HepG2 (cell line): Measurements from ENCODE around the gene RNF208. TPM values are rescaled to one million over a fixed set of nuclear protein-coding genes. Genes with fewer than 3 reads are reported as not detected.
A peak's percentile ranks its signal among the peaks of the same experiment; 100 is the strongest.

Experiments
- GATA4 ChIP-seq: sonication (generic); IDR thresholded peaks from 2 replicates; pipeline ENCODE4 v1.6.1; 2016; ENCODE audit warnings: antibody characterized with exemption, low read depth, borderline replicate concordance
- KAT7 ChIP-seq: IDR thresholded peaks from 2 replicates; pipeline ENCODE4 v1.6.1; 2018; ENCODE audit warnings: borderline replicate concordance, missing compliant biosample characterization
- POLR2AphosphoS5 ChIP-seq: IDR thresholded peaks from 2 replicates; pipeline ENCODE4 v1.6.1; 2012; ENCODE audit warnings: low read depth, low read length
- RARG ChIP-seq: sonication (generic); formaldehyde crosslinking; IDR thresholded peaks from 2 replicates; pipeline ENCODE4 v1.4.0; 2020; ENCODE audit warnings: low read depth, mild to moderate bottlenecking, missing genetic modification reagents
- RBAK ChIP-seq: sonication (generic); formaldehyde crosslinking; IDR thresholded peaks from 2 replicates; pipeline ENCODE4 v1.5.1; 2020; ENCODE audit warnings: mild to moderate bottlenecking, missing genetic modification reagents
- SP2 ChIP-seq: sonication (generic); formaldehyde crosslinking; IDR thresholded peaks from 2 replicates; pipeline ENCODE4 v1.5.1; 2020; ENCODE audit warnings: mild to moderate bottlenecking, missing genetic modification reagents
- TEAD2 ChIP-seq: sonication (generic); formaldehyde crosslinking; IDR thresholded peaks from 2 replicates; pipeline ENCODE4 v1.9.0; 2021; ENCODE audit warnings: missing genetic modification reagents
- ZC3H4 ChIP-seq: sonication (generic); formaldehyde crosslinking; IDR thresholded peaks from 2 replicates; pipeline ENCODE4 v1.4.0; 2020; ENCODE audit warnings: missing genetic modification reagents, borderline replicate concordance
- ZNF382 ChIP-seq: sonication (generic); formaldehyde crosslinking; IDR thresholded peaks from 2 replicates; pipeline ENCODE4 v1.5.0; 2020; ENCODE audit warnings: missing genetic modification reagents, mild to moderate bottlenecking, borderline replicate concordance
- ZNF678 ChIP-seq: sonication (generic); formaldehyde crosslinking; IDR thresholded peaks from 2 replicates; pipeline ENCODE4 v1.4.0; 2020; ENCODE audit warnings: mild to moderate bottlenecking, missing genetic modification reagents
- ZNF746 ChIP-seq: sonication (generic); formaldehyde crosslinking; IDR thresholded peaks from 2 replicates; pipeline ENCODE4 v1.8.0; 2022; ENCODE audit warnings: mild to moderate bottlenecking, missing genetic modification reagents
- ZNF879 ChIP-seq: sonication (generic); formaldehyde crosslinking; IDR thresholded peaks from 2 replicates; pipeline ENCODE4 v1.8.1; 2023; ENCODE audit warnings: missing genetic modification reagents
- polyA plus RNA-seq, 8 experiments: library from polyadenylated mRNA; depleted of rRNA in 3 of 8; stranded (reverse) in 7 of 8; unstranded in 1 of 8; fragments of >200 nt; fragmentation: Illumina TruSeq in 4 of 8; extraction: Trizol in 4 of 8; gene quantifications; 2 replicates each; pipeline versions ENCODE4 v1.2.1 to v1.2.3, GENCODE V29; 2011 to 2016; ENCODE audit warnings: low read depth in 4 of 8, missing spikeins in 1 of 8, mixed read lengths in 1 of 8; ENCODE audit not compliant: insufficient read depth in 1 of 8
- total RNA-seq, 5 experiments: library from RNA; depleted of rRNA; stranded (reverse); fragments of >200 nt; fragmentation: Illumina TruSeq; extraction: Trizol; gene quantifications; 2 replicates each; pipeline ENCODE4 v1.2.3, GENCODE V29; 2016; ENCODE audit warnings: low read depth in 1 of 5
- TF ChIP-seq, protein P1 (sequence below): sonication (generic); formaldehyde crosslinking; IDR thresholded peaks from 2 replicates; pipeline ENCODE4 v1.4.0; 2020; ENCODE audit warnings: low read depth, mild to moderate bottlenecking, missing genetic modification reagents
- TF ChIP-seq, protein P2 (sequence below): sonication (generic); formaldehyde crosslinking; IDR thresholded peaks from 2 replicates; pipeline ENCODE4 v1.8.0; 2022; ENCODE audit warnings: mild to moderate bottlenecking, missing genetic modification reagents, borderline replicate concordance
- TF ChIP-seq, protein P3 (sequence below): sonication (generic); formaldehyde crosslinking; conservative IDR thresholded peaks from 2 replicates; pipeline ENCODE4 v1.4.0; 2020; ENCODE audit warnings: missing genetic modification reagents
- TF ChIP-seq, protein P4 (sequence below): sonication (generic); formaldehyde crosslinking; IDR thresholded peaks from 2 replicates; pipeline ENCODE4 v1.4.0; 2020; ENCODE audit warnings: mild to moderate bottlenecking, missing genetic modification reagents, borderline replicate concordance

RNF208 gene
- total and polyA plus RNA-seq, 2 of the 13 experiments (the other 11 are each of a cell fraction or from before 2014, with no cell fraction given), result 1.6 to 2.1 TPM

DNA sequence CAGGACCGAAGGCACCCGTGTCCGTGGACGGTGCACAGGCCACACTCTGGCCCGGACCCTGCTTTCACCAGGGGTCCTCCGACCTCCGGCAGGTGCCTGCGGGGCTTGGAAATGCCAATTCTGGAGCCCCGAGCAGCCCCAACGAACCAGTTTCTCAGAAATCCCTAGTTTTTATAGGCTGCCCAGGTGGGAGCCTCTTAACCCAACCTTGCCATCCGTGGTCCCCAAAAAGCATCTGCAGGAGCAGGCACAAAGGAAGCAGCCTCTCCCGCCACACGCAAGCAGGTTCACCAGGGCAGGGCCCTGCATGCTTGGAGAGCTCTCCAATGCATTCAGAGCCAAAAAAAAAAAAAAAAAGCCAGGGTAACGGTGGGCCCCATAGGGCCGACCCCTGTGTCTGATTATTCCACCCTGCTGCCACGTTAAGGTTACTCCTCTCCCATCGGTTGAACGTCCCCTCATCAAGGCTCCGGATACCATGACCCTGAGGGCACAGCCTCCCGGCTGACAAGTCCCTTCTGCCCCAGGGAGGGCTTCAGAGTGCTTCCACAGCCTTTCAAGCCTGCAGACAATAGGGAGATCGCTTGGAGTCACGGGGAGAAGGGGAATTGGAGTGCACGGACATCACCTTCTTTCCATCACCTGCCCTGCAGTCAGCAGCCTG lies 20.7 kb downstream of the RNF208 start (continued):
- TF ChIP-seq ZNF746 (no peak), TEAD2 (CRISPR knock-in tag) (no peak), ZNF382 (CRISPR knock-in tag) (no peak), RBAK (CRISPR knock-in tag) (no peak), ZNF879 (no peak; the same call in none of the 2 replicates), RARG (CRISPR knock-in tag) (no peak), ZC3H4 (CRISPR knock-in tag) (no peak), SP2 (CRISPR knock-in tag) (no peak), GATA4 (no peak), ZNF678 (CRISPR knock-in tag) (no peak), KAT7 (CRISPR knock-in tag) (no peak), POLR2AphosphoS5 (no peak)
- TF ChIP-seq, protein P1, sequence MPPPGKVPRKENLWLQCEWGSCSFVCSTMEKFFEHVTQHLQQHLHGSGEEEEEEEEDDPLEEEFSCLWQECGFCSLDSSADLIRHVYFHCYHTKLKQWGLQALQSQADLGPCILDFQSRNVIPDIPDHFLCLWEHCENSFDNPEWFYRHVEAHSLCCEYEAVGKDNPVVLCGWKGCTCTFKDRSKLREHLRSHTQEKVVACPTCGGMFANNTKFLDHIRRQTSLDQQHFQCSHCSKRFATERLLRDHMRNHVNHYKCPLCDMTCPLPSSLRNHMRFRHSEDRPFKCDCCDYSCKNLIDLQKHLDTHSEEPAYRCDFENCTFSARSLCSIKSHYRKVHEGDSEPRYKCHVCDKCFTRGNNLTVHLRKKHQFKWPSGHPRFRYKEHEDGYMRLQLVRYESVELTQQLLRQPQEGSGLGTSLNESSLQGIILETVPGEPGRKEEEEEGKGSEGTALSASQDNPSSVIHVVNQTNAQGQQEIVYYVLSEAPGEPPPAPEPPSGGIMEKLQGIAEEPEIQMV (CRISPR knock-in tag), result no peak
- TF ChIP-seq, protein P2, sequence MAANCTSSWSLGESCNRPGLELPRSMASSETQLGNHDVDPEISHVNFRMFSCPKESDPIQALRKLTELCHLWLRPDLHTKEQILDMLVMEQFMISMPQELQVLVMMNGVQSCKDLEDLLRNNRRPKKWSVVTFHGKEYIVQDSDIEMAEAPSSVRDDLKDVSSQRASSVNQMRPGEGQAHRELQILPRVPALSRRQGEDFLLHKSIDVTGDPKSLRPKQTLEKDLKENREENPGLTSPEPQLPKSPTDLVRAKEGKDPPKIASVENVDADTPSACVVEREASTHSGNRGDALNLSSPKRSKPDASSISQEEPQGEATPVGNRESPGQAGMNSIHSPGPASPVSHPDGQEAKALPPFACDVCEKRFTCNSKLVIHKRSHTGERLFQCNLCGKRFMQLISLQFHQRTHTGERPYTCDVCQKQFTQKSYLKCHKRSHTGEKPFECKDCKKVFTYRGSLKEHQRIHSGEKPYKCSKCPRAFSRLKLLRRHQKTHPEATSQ (CRISPR knock-in tag), result no peak
- TF ChIP-seq, protein P3, sequence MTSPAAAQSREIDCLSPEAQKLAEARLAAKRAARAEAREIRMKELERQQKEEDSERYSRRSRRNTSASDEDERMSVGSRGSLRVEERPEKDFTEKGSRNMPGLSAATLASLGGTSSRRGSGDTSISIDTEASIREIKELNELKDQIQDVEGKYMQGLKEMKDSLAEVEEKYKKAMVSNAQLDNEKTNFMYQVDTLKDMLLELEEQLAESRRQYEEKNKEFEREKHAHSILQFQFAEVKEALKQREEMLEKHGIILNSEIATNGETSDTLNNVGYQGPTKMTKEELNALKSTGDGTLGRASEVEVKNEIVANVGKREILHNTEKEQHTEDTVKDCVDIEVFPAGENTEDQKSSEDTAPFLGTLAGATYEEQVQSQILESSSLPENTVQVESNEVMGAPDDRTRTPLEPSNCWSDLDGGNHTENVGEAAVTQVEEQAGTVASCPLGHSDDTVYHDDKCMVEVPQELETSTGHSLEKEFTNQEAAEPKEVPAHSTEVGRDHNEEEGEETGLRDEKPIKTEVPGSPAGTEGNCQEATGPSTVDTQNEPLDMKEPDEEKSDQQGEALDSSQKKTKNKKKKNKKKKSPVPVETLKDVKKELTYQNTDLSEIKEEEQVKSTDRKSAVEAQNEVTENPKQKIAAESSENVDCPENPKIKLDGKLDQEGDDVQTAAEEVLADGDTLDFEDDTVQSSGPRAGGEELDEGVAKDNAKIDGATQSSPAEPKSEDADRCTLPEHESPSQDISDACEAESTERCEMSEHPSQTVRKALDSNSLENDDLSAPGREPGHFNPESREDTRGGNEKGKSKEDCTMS, result no peak
- TF ChIP-seq, protein P4, sequence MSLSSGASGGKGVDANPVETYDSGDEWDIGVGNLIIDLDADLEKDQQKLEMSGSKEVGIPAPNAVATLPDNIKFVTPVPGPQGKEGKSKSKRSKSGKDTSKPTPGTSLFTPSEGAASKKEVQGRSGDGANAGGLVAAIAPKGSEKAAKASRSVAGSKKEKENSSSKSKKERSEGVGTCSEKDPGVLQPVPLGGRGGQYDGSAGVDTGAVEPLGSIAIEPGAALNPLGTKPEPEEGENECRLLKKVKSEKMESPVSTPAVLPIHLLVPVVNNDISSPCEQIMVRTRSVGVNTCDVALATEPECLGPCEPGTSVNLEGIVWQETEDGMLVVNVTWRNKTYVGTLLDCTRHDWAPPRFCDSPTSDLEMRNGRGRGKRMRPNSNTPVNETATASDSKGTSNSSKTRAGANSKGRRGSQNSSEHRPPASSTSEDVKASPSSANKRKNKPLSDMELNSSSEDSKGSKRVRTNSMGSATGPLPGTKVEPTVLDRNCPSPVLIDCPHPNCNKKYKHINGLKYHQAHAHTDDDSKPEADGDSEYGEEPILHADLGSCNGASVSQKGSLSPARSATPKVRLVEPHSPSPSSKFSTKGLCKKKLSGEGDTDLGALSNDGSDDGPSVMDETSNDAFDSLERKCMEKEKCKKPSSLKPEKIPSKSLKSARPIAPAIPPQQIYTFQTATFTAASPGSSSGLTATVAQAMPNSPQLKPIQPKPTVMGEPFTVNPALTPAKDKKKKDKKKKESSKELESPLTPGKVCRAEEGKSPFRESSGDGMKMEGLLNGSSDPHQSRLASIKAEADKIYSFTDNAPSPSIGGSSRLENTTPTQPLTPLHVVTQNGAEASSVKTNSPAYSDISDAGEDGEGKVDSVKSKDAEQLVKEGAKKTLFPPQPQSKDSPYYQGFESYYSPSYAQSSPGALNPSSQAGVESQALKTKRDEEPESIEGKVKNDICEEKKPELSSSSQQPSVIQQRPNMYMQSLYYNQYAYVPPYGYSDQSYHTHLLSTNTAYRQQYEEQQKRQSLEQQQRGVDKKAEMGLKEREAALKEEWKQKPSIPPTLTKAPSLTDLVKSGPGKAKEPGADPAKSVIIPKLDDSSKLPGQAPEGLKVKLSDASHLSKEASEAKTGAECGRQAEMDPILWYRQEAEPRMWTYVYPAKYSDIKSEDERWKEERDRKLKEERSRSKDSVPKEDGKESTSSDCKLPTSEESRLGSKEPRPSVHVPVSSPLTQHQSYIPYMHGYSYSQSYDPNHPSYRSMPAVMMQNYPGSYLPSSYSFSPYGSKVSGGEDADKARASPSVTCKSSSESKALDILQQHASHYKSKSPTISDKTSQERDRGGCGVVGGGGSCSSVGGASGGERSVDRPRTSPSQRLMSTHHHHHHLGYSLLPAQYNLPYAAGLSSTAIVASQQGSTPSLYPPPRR (CRISPR knock-in tag), result peak; percentile 3; the same call in 1 of the 2 replicates
